ENCODE data around the gene DDIT4. TPM values are rescaled to one million over a fixed set of nuclear protein-coding genes. Genes with fewer than 3 reads are reported as not detected.

Gene DDIT4
- total RNA-seq, 1 experiment from 2014 or later = 68.9 TPM

DNA sequence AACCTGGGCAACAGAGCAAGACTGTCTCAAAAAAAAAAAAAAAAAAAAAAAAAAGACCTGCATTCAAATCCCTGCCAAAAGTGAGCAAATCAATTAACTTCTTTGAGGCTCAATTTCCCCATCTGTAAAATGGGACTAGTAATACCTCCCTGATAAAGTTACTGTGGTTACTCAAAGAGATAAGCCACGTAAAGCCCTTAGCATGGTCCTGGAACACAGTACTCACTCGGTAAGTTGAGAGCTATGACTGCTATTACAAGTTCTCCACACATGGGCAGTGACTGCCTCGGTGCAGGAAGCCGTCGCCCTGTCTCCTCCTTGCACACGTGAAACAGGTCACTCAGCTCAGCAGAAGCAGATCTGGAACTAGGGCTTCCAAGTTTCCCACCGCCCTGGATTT is 37.9 kb downstream of the DDIT4 start:
- CTCF ChIA-PET = no interaction called here
- DNase-seq (no peak), ATAC-seq (no peak)
- Histone ChIP-seq H3K36me3 (ENCODE audit: low read depth, low read length) (no peaks in the 10 kb centered on the region), H3K27me3 (ENCODE audit: low read length) (no peaks in the 10 kb centered on the region), H3K4me2 (ENCODE audit: low read length) (no peak overlapping the region), H3K4me3 (ENCODE audit: low read length) (no peak overlapping the region), H3F3A (ENCODE audit: low read length, unreplicated experiment) (no peaks in the 10 kb centered on the region), H3K9me3 (ENCODE audit: low read length) (no peaks in the 10 kb centered on the region), H4K20me1 (ENCODE audit: low read length) (no peaks in the 10 kb centered on the region), H3K4me1 (ENCODE audit: insufficient read depth, low read length) (peaks cover 48% of the 10 kb centered on the region), H3K27ac (ENCODE audit: low read length) (no peak overlapping the region), H2AFZ (ENCODE audit: low read length) (no peak overlapping the region), H3K9me2 (replicated peaks; ENCODE audit: low read length) (no peaks in the 10 kb centered on the region), H3K79me2 (ENCODE audit: low read length) (no peaks in the 10 kb centered on the region), H3K9ac (ENCODE audit: low read length) (no peak overlapping the region)
- TF ChIP-seq, protein P1, sequence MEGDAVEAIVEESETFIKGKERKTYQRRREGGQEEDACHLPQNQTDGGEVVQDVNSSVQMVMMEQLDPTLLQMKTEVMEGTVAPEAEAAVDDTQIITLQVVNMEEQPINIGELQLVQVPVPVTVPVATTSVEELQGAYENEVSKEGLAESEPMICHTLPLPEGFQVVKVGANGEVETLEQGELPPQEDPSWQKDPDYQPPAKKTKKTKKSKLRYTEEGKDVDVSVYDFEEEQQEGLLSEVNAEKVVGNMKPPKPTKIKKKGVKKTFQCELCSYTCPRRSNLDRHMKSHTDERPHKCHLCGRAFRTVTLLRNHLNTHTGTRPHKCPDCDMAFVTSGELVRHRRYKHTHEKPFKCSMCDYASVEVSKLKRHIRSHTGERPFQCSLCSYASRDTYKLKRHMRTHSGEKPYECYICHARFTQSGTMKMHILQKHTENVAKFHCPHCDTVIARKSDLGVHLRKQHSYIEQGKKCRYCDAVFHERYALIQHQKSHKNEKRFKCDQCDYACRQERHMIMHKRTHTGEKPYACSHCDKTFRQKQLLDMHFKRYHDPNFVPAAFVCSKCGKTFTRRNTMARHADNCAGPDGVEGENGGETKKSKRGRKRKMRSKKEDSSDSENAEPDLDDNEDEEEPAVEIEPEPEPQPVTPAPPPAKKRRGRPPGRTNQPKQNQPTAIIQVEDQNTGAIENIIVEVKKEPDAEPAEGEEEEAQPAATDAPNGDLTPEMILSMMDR (conservative IDR thresholded peaks at IDR 0.05; ENCODE audit: low read depth, low read length) = no peak
- TF ChIP-seq EZH2phosphoT487 (IDR thresholded peaks at IDR 0.05; ENCODE audit: borderline replicate concordance, low read length) (no peak), EZH2 (IDR thresholded peaks at IDR 0.05; ENCODE audit: low read length, unreplicated experiment) (no peak)
- POLR2A ChIA-PET (ENCODE audit: unreplicated experiment) = no interaction called here
- no TSS peak for BruUV-seq (replicated peaks)
- intact Hi-C loops (cut with micrococcal nuclease) = no loop called here

DNA sequence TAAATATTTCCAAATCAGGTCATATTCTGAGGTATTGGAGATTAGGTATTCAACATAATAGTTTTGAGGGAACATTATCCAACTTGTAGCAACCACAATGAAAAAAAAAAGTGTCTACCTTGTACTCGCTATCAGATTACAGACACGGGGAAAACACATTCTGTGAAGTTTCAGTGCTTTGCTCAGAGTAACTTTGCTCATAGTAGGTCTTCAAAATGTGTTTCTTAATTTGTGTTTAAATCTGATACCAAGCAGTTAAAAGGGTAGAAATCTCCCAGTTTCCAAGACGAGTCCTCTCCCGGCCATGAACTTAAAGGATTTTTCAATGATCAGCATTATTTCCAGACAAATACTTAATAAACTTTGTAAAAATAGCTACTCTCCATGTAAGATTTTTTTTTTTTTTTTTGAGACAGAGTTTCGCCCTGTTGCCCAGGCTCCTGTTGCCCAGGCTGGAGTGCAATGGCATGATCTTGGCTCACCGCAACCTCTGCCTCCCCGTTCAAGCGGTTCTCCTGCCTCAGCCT is 39.2 kb downstream of the DDIT4 start:
- Histone ChIP-seq H3K4me3 (ENCODE audit: low read length) (no peak overlapping the region), H3K27ac (ENCODE audit: low read length) (no peak overlapping the region), H3K79me2 (ENCODE audit: low read length) (no peaks in the 10 kb centered on the region), H3K9me3 (ENCODE audit: low read length) (no peaks in the 10 kb centered on the region), H3K27me3 (ENCODE audit: low read length) (no peaks in the 10 kb centered on the region), H3K36me3 (ENCODE audit: low read depth, low read length) (no peaks in the 10 kb centered on the region), H3K9ac (ENCODE audit: low read length) (no peak overlapping the region), H4K20me1 (ENCODE audit: low read length) (no peaks in the 10 kb centered on the region), H3K9me2 (replicated peaks; ENCODE audit: low read length) (no peaks in the 10 kb centered on the region), H2AFZ (ENCODE audit: low read length) (no peak overlapping the region), H3F3A (ENCODE audit: low read length, unreplicated experiment) (no peaks in the 10 kb centered on the region), H3K4me1 (ENCODE audit: insufficient read depth, low read length) (peaks cover 52% of the 10 kb centered on the region), H3K4me2 (ENCODE audit: low read length) (no peak overlapping the region)
- intact Hi-C loops (cut with micrococcal nuclease) = no loop called here
- no peak for TF ChIP-seq EZH2 (IDR thresholded peaks at IDR 0.05; ENCODE audit: low read length, unreplicated experiment)
- ATAC-seq (no peak), DNase-seq (no peak)
- CTCF ChIA-PET = interaction anchor here (0.6 kb wide), 1 partner anchor 197 kb away, joined by 3 read pairs; no protein-coding TSS in a partner anchor
- POLR2A ChIA-PET (ENCODE audit: unreplicated experiment) = no interaction called here
- no TSS peak for BruUV-seq (replicated peaks)

DNA sequence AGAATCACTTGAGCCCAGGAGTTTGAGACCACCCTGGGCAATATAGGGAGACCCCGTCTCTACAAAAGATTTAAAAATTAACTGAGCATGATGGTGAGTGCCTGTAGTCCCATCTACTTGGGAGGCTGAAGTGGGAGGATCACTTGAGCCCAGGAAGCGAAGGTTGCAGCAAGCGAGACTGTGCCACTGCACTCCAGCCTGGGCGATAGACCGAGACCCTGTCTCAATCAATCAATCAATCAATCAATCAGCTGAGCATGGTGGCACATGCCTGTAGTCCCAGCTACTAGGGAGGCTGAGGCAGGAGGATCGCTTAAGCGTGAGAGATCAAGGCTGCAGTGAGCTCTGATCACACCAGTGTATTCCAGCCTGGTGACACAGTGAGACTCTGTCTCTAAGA is 40.5 kb downstream of the DDIT4 start:
- Histone ChIP-seq H4K20me1 (ENCODE audit: low read length) (no peaks in the 10 kb centered on the region), H3K27me3 (ENCODE audit: low read length) (no peaks in the 10 kb centered on the region), H3K9me2 (replicated peaks; ENCODE audit: low read length) (no peaks in the 10 kb centered on the region), H3K4me2 (ENCODE audit: low read length) (no peak overlapping the region), H3K4me3 (ENCODE audit: low read length) (no peak overlapping the region), H3K9me3 (ENCODE audit: low read length) (no peaks in the 10 kb centered on the region), H3F3A (ENCODE audit: low read length, unreplicated experiment) (no peaks in the 10 kb centered on the region), H3K9ac (ENCODE audit: low read length) (no peak overlapping the region), H2AFZ (ENCODE audit: low read length) (no peak overlapping the region), H3K27ac (ENCODE audit: low read length) (no peak overlapping the region), H3K79me2 (ENCODE audit: low read length) (no peaks in the 10 kb centered on the region), H3K4me1 (ENCODE audit: insufficient read depth, low read length) (peaks cover 48% of the 10 kb centered on the region), H3K36me3 (ENCODE audit: low read depth, low read length) (no peaks in the 10 kb centered on the region)
- BruUV-seq (replicated peaks) = no TSS peak
- intact Hi-C loops (cut with micrococcal nuclease) = no loop called here
- ChIA-PET POLR2A (ENCODE audit: unreplicated experiment) (no interaction called here), CTCF (no interaction called here)
- TF ChIP-seq, protein P1 (conservative IDR thresholded peaks at IDR 0.05; ENCODE audit: low read depth, low read length) = no peak
- TF ChIP-seq EZH2phosphoT487 (IDR thresholded peaks at IDR 0.05; ENCODE audit: borderline replicate concordance, low read length) (no peak), EZH2 (IDR thresholded peaks at IDR 0.05; ENCODE audit: low read length, unreplicated experiment) (no peak)
- ATAC-seq = no peak
- DNase-seq = no peak

Measured in PC-3 (cell line).